DMS79 treated with DMSO at 0.1 percent for 48 hours (cell line): ENCODE data around the gene PIP4P1.
"Not testable (repeated sequence)": the region's sequence is repeated elsewhere in the genome, so short reads cannot be mapped to it uniquely, and the experiment has no call there.

Source experiments
- DNase-seq: peaks from one replicate; lab custom pipeline; 2025; lab: John Stamatoyannopoulos, UW

The PIP4P1 gene

DNA sequence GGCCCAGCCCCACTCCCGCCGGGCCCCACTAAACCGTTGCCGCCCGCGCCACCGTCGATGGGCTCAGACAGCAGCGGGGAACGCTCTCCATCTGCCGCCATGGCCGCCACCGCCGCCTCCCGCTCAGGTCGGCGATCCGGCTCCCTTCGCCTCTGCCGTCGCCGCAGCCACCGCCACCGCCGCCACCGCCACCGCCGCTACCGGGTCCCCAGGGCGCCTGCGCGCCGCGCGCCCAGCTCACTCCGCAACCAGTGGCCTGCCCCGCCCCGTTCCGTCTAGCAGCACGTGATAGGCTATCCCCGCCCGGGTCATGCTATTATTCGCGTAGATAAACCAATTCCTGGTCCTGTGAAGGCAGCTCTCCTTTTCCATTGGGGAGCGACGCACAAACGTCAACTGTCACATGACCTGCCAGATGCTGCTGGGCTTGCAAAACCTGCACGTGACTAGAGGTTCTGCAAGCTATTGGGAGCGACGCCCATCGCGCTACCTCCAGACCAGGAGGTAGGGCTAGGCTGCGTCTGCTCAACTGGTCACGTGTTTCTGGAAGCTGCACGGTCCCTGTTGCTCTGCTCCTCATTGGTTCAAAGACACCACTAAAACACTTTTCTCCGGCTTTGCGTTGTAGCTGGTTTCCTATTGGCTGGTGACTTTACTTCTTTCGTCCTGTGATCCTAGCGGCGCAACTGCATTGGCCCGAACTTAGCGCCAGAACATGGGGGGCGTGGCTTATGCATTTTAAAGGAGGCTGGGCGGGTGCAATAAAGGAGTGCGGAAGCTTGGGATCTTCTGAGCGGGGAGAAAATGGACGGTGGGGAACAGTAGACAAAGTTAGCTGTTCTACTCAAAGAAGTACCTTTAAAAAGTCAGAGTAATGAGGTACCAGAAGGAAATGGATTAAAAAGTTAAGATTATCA lies at the start of gene PIP4P1:
PIP4P1 (minus strand) TSS at position 210 of the 917 bp plus-strand sequence; CDS start at position 101, 109 bp downstream.
- DNase-seq = peak; percentile 100

DNA sequence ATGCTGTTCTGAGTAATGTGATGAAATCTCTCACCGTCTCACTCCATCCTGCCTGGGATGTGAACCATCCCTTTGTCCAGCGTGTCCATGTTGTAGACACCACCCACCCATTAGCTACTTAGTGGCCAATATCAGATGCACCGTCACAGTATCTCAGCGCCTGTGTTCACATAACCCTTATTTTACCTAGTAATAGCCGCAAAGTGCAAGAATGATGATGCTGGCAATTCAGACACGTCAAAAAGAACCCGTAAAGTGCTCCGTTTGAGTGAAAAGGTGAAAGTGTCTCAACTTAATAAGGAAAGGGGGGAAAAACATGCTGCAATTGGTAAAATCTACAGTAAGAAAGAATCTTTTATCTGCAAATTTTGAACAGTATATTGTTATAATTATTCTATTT lies 47.1 kb upstream of the PIP4P1 start:
- no peak for DNase-seq

DNA sequence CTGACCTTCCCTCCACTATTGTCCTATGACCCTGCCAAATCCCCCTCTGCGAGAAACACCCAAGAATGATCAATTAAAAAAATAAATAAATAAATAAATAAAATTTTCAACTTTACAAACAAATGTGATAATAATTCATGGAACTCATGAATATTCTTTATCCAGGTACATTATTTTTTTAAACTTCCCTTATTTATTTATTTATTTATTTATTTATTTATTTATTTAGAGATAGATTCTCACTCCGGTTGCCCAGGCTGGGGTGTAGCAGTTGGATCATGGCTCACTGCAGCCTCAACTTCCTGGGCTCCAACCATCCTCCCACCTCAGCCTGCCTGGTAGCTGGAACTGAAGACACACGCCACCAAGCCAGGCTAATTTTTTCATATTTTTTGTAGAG lies 46.3 kb upstream of the PIP4P1 start:
- DNase-seq = not testable (repeated sequence)

DNA sequence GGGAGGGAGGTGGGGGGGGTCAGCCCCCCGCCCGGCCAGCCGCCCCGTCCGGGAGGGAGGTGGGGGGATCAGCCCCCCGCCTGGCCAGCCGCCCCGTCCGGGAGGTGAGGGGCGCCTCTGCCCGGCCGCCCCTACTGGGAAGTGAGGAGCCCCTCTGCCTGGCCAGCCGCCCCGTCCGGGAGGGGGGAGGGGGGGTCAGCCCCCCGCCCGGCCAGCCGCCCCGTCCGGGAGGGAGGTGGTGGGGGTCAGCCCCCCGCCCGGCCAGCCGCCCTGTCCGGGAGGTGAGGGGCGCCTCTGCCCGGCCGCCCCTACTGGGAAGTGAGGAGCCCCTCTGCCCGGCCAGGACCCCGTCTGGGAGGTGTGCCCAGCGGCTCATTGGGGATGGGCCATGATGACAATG lies 45.5 kb upstream of the PIP4P1 start:
- DNase-seq = not testable (repeated sequence)

DNA sequence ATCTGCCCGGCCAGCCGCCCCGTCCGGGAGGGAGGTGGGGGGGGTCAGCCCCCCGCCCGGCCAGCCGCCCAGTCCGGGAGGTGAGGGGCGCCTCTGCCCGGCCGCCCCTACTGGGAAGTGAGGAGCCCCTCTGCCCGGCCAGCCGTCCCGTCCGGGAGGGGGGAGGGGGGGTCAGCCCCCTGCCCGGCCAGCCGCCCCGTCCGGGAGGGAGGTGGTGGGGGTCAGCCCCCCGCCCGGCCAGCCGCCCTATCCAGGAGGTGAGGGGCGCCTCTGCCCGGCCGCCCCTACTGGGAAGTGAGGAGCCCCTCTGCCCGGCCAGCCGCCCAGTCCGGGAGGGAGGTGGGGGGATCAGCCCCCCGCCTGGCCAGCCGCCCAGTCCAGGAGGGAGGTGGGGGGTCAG lies 45.0 kb upstream of the PIP4P1 start:
- not testable (repeated sequence) for DNase-seq

DNA sequence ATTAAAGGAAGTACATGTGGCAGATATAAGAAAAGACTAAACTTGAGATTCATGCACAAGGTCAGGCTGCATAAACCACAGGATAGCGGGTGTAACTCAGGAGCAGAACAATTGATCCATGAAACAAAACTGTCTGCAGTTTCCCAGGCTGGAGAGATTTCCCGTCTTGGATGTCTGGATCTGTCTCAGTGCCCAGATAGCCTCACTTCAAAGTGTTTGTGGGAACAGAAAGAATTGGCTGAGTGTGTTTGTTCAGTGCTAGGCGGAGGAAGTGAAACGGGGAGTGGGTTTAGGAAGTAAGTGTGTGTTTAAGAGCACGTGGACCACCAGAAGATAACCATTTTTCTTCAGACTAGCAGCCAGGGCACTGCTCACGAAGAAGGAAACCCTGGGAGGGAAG lies 42.7 kb upstream of the PIP4P1 start:
- DNase-seq = no peak

DNA sequence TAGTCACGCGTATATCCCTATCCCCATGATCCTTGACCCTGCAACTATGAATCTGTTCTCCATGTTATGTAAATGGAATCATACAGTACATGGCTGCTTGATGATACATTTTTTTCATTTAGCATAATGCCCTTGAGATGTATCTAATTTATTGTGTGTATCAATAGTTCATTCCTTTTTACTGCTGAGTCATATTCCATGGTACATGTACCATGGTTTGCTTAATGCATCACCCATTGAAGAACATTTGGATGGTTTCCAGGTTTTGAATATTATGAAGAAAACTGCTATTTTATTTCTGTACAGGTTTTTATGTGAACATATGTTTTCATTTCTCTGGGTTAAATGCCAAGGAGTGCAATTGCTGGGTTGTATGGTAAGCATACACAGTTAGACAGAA lies 40.1 kb upstream of the PIP4P1 start:
- no peak for DNase-seq

DNA sequence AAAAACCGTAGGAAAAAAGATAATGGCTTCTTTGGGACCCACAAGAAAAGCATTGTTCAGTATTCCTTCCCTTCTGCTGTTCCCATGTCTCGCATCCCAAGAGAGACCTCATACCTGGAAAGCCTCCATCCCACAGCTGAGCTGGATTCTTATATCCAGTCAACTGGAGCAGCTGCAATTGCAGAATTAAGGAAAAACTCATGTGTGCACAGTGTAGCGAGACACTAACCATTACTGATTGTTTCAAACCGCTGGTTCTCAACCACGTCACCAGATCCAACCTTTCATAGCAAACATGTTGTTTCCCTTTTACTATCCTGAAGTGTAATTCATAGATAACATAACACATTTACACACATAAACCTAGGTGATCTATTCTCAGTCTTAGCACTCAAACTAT lies 38.6 kb upstream of the PIP4P1 start:
- no peak for DNase-seq

DNA sequence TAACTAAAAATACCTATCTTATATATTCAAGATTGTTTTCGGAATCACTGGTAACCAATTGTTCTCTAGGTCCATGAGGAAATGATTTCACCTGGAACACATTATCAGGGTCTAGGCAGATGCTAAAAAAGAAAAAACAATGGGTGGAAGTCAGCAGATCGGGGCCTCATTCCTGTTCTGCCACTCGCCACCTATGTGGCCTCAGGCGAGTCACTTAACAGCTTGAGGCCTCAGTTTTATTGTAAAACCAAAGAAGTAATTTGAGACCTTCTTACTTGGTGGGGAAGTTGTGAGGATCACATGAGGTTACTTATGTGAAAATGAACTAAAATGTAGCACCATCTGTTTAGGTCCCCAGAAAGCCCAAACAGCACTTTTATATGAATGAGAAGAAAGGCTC lies 37.9 kb upstream of the PIP4P1 start:
- DNase-seq = no peak

DNA sequence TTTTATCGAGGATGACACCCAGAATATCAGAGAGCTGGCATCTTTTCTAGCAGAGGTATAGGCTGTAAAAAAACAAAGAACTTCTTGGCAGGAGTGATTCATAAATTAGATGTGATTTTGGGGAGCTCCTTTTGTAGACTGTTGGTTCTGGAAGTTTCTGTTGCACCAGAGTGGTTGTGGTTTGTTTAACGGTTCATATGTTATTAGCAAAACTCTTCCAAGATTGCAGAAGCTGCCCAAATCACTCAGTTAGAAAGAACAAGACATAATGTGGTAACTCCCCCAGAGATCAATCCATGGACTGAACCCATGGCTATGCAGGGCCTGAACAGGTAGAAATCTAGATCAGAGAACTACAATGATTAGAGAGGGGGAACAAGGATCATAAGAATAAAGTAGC lies 37.4 kb upstream of the PIP4P1 start:
- DNase-seq = no peak

DNA sequence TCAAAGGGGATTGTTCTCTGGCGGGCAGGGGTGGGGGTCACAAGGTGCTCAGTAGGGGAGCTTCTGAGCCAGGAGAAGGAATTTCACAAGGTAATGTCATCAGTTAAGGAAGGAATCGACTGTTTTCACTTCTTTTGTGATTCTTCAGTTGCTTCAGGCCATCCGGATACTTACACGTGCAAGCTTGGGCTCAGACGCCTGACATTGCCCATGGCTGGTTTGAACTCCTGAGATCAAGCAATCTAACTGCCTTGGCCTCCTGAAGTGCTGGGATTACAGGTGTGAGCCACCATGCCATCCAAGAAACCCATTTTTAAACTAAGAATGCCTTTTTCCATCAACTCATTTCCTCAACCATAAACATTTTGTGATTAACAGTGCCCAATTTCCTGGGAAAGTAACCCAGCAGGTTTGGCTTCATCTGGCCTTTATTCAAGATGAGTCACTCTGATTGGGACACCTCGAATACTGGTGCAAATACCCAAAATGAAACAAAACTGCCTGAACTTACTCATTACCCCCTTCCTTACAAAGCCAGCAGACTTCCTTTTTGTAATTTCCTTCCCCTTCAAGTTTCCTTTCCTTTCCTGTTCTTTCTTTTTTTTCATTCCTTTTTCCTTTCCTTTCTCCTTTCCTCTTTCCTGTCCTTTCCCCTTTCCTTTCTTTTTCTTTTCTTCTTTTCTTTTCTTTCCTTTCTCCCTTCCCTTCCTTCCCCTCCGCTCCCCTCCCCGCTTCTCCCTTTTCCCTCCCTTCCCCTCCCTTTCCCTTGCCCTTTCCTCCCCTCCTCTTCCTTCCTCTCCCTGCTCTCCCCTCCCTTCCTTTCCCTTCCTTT lies 33.9 kb upstream of the PIP4P1 start:
- no peak for DNase-seq

DNA sequence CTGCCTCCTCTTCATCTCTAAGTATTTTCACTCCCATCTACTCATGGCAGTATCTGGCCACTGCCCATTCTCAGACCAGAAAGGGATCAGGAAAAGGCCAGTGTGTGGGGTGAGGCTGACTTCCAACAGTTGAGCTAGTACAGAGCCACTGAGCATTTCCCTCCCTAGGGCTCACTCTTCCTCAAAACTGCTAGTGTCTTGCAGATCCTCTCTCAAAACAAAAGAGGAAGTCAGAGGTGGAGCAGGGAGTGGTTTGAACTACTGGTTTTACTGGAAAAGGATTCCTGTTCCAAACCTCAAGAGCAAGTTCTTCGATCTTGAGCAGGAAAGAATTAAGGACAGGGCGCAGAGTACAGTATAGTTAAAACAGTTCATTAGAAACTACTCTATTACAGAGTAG lies 32.4 kb upstream of the PIP4P1 start:
- no peak for DNase-seq

DNA sequence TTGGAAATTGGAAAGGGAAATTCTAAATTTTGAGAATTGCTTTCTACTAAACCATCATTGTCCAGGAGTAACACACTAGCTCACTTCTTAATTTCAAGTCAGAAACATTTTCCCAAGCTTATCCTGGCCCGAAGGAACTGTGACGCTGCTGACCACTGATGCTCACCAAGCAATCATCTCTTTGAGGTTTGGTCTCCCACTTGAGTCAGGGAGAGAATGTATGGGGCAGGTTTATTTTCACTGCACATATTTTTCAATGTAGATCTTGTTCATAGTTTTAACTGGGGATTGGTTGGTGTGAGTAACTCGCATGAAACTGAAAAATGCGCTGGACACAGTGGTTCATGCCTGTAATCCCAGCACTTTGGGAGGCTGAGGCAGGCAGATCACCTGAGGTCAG lies 31.3 kb upstream of the PIP4P1 start:
- DNase-seq = no peak

DNA sequence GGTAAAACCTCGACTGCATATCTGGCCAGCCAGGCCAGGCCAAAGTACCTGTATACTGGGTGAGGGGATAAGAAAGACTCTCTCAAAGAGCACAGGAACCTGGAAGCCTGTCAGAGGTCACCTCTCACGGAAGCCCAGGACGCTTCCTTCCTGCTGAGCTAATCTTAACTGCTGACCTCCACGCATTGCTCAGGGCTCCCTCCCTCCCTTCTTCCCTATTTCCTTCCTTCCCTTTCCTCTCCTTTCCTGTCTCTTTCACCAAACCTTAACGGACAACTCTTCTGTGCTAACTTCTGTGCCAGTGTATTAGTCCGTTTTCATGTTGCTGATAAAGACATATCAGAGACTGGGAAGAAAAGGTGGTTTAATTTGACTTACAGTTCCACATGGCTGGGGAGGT lies 29.3 kb upstream of the PIP4P1 start:
- DNase-seq = no peak

DNA sequence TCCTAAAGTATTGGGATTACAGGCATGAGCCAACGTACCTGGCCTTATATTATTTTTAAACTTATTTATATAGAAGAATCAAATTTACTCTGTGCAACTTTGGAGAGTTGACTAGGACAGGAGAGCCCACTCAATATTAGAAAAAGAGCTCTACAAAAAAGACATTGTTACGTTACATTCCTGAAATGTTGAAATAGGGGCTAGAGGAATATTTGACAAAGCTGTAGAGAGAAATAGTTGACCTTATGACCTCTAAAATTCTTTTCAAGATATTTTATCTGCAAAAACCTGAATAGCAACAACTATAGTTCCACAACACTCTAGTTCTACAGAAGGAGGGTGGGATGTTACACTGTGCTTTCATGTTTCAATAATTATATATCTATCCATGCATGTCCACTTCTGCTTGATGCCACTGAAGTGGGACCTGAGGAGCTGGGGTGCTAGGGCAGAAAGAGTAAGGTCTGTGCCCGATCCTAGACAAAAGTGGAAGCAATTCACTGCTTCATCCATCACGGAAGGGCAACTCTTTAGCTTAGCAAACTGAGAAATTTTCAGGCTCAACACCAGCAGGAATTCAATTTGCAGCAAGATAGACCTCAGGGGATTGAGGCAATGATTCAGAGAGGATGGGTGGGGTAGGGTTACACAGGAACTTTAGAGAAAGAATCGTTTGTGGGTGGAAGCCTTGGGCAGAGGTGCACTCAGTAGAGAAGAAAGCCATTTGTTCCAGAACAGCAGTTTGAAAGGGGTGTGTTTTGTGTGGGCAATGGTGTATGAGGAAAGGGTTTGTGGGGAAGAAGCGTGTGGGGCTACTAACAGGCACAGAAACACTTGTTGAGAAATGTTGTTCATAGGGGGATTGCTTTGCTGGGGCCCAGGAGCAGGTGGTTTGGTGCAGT lies 28.1 kb upstream of the PIP4P1 start:
- DNase-seq = peak; percentile 15

DNA sequence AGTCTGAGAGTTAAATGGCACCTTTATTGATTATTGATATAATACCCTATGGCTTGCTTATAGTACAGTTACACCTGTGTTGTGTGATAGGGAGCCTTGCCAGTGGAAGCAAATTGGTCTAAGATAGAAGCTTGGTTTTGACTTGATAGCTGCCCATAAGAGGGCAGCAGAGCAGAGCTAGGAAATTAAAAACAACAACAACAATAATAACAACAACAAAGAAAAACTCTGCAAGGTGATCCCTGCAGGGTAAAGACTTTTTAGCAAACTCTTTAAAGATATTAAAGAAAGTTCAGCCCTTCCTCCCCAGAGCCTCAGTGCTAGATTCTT lies 26.1 kb upstream of the PIP4P1 start:
- no peak for DNase-seq

DNA sequence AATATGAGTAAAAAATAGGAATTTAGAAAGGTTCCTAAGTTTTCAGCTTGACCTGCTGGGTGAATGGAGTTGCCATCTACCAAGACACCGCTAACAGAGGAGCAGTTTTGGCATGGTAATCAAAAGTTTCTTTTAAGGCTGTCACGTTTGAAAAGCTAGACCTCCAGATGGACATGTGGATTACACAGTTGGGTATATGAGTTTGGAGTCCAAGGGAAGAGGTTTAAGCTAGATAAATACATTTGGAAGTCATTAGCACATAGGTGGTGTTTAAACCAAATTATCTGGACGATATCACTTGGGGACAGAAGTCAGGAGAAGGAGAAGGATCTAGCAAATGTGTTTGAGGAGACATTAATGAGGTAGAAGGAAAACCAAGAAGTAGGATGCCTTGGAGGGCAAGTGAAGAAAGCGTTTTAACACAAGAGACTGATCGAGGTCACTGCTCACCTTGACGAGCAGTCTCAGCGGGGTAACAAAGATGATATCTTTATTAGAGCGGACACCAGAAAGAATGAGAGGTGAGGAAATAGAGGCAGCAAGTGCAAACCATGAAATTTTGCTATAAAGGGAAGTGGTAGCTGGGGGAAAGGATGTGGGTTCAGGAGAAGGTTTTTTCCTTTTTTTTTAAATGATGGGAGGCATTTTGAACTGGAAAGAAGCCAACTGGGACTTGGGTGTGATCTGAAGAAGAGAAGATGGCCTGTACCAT lies 25.6 kb upstream of the PIP4P1 start:
- DNase-seq = no peak

DNA sequence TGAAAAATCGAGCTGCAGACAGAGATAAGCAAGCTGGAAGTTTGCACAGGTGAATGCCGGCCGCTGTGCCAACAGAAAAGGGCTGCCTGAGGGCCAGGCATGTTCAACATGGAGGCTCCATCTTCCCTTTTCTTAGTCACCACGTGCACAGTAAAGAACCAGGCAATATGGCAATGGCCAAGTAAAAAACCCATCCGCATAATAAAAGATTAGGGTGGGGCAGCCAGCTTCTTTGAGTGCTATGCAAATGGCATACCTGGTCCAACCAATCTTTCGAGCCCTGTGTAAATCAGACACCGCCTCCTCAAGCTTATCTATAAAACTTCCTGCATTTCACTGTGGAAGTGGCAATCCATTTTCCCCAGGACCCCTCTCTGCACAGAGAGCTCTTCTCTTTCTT lies 24.7 kb upstream of the PIP4P1 start:
- no peak for DNase-seq

DNA sequence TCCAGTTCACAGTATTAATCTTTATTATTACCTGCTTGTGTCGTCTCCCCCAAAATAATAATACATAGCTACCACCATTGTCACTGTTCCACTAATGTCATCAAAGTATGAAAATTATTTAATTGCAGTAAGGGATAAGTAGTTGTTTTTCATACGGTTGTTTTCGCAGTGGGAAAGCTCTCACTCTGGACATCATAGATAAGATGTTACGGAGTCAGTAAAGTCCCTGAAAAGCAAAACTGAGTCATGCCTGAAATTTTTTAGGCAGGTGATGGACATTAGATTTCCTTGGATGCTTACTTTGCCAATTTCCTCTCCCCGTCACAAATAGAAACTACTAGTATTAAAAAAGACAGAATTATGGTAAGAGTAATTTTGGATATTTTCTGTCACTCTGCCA lies 21.1 kb upstream of the PIP4P1 start:
- no peak for DNase-seq

DNA sequence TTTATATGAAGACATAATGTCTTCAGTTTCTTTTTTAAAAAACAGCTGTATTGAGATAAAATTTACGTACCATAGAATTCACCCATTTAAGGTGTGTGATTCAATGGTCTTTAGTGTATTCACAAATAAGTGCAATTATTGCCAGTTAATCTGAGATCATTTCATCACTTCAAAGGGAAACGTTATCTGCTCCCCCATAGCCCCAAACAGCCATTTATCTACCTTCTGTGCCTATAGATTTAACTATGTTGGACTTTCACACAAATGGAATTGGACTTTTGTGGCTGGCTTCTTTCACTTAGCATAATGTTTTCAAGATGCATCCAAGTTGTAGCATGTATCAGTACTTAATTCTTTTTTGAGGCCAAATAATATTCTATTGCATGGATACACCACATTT lies 17.7 kb upstream of the PIP4P1 start:
- no peak for DNase-seq

DNA sequence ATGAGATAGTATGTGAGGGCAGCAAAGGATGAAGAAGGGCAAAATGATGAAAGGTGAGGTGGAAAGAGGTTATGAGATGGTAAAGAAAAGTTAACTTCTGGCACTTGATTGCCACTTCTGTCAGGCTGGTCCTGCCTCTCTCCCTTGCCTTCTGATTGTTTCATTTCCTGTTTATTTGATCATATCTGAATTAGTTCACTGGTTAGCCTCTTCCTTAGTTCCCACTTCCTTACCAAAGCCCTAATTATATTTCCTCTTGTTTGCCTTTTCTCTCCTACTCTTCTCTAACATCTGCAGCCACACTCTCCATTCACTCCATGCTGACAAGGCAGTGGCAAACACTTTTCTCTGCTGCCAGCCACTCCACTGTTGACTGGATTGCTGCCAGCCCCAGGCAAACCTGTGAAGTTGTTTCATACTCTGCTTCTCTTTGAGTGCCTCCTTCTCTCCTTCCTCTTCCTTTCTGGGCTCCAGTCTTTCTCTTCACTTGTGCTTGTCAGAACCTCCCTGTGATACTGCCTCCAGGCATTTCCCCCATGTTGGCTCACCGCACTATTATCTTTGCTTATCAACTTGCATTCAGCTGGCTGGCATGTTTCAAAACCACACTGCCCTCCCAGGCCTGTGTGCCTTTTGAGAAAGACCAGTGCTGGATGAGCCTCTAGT lies 16.1 kb upstream of the PIP4P1 start:
- peak; percentile 98 for DNase-seq
